Myocyte (in vitro differentiated cells): ENCODE measurements around the gene MEIG1. TPM values are rescaled to one million over a fixed set of nuclear protein-coding genes. Genes with fewer than 3 reads are reported as not detected.
"Not testable (repeated sequence)": the region's sequence is repeated elsewhere in the genome, so short reads cannot be mapped to it uniquely, and the experiment has no call there.

Experiments used
- DNase-seq: peaks from one replicate; pipeline ENCODE4 v3.0.0-alpha.2; 2012; ENCODE audit warnings: low read depth
- total RNA-seq: library from RNA; depleted of rRNA; stranded (reverse); fragments of >200 nt; gene quantifications from 2 replicates; pipeline ENCODE4 v1.2.3, GENCODE V29; 2014

Gene MEIG1
- total RNA-seq, 1 donor from 2014 or later, result not detected

DNA sequence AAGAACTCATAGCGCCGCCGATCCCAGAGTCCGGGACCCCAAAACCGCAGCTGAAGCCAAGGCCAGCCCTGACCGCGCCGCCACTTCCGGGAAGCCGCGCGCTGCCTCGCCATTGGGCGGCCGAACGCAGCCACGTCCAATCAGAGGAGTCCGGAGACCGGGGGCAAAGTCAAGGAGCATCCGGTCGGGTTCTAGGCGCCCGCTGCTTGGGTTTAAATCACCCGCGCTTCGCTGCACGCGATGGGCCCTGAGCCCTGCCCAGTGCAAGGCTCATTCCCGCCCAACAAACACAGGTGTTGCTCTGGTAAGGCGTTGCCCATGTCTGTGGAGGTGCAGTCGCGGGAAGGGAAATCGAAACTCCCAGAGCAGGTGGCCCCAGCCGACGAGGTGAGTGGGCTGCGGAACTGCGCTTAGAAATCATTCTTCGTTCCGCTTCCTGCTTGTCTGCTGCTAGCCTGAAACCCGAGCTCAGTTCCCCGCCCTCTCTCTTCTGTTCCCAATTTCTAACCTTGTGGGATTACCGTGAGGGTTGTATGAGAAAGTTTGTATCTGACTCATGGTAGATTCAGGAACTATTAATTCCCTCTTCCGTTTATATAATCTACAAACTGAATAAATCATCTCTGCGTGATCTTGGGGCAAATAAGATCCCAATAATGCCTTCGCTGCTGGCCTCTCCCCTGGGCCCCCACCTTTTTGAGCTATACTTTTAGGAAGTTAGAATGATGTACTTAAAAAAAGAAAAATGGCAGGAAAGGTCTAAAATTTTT is 5.0 kb upstream of the MEIG1 start, which contains the start of gene DCLRE1C:
Gene DCLRE1C (minus strand): TSS at position 96 of the 770 bp plus-strand sequence. CDS start 86 bp downstream, at position 10.
- DNase-seq, result peak; percentile 95

GRCh38 chr10:14954934-14955333 is 4.3 kb upstream of the MEIG1 start:
- DNase-seq, result no peak

- DNase-seq, result no peak
These were observed 342 bp upstream of the MEIG1 start for GRCh38 chr10:14958872-14959220.

- no peak for DNase-seq
These were observed 8.7 kb downstream of the MEIG1 start for GRCh38 chr10:14967897-14968296.

DNA sequence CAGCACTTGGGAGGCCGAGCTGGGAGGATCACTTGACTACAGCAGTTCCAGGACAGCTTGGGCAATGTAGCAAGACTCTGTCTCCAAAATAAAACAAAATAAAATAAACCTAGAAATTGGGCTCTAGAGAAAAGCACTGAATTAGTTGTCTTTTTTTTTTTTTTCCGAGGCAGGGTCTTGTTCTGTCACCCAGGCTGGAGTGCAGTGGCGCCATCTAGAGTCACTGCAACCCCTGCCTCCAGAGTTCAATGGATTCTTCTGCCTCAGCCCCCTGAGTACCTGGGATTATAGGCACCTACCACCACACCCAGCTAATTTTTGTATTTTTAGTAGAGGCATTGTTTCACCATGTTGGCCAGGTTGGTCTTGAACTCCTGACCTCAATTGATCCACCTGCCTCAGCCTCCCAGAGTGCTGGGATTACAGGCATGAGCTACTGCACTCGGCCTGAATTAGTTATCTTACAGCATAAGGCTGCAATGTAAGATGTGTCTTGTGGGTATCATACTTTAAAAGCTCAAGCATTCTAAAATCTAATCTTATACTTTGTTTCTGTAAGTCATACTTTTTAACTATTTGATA is 12.8 kb downstream of the MEIG1 start:
- peak; percentile 5 for DNase-seq

GRCh38 chr10:14974153-14974998 is 15.2 kb downstream of the MEIG1 start:
- DNase-seq, result not testable (repeated sequence)

DNA sequence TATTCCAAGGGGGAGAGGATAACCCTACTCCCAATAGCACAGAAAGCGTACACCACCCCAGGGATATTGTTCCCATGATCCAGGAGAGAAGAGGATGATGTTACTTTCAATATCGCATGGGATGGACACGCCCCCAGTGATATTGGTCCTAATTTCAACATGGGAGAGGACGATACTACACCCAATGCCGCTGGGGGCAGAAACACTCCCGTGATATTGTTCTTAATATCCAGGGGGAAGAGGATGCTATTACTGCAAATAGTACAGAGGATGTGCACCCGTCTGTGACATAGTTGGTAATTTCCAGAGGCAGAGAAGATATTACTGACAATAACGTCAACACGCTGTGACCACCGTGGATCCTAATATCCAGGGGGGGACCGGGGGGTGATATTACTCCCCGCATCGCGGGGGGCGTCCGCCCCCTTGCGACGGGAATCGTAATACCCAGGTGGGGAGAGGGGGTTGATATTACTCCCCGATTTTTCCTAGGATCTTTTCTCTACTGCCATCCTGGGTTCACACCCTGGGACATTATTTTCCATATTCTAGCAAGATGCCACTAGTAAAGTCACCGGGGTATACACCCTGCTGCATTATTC is 16.6 kb downstream of the MEIG1 start:
- DNase-seq, result no peak

- DNase-seq, result no peak
These were observed 23.6 kb downstream of the MEIG1 start for GRCh38 chr10:14982744-14983143.

DNA sequence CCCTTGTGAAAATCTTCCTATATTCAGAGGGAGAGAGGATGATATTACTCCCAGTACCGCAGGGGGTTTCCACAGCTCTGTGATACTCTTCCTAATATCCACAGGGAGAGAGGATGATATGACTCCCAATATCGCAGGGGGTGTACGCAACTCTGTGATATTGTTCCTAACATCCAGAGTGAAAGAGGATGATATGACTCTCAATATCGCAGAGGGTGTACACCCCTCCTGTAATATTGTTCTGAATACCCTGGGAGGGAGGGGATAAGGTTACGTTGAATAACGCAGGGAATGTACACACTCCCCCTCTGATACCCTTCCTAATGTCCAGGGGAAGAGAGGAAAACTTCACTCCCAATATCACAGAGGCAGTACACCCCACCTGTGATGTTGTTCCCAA is 30.4 kb downstream of the MEIG1 start:
- not testable (repeated sequence) for DNase-seq

DNA sequence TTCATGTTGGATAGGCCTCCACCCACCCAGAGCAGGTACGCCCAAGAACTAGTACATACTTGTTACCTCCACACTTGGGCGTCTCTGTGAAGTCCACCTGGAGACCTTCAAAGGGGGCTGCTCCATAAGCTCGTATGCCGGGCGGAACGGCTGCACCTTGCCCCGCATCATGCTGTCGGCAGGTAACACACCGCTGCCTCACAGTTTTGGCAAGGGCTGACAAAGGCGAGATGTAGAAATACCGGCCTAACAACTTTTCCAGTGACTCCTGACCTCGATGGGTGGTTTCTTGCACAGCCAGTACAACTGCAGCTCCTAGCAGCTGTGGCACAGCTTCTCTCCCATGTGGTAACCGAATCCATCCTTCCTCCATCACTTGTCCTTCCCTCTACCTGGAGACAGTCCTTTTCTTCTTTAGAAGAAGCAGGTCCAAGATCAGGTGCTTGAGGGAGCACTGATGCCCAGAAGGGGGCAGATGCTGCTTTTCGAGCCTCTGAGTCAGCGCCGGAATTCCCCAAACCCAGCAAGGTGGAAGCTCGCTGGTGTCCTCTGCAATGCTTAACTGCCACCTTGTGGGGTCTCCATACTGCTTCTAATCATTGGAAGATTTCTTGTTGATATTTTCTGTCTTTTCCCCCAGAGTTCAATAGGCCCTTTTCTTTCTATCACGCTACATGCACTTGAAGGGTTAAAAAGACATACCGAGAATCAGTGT is 32.0 kb downstream of the MEIG1 start:
- DNase-seq, result not testable (repeated sequence)

GRCh38 chr10:14992336-14992735 is 33.1 kb downstream of the MEIG1 start:
- DNase-seq, result not testable (repeated sequence)

DNA sequence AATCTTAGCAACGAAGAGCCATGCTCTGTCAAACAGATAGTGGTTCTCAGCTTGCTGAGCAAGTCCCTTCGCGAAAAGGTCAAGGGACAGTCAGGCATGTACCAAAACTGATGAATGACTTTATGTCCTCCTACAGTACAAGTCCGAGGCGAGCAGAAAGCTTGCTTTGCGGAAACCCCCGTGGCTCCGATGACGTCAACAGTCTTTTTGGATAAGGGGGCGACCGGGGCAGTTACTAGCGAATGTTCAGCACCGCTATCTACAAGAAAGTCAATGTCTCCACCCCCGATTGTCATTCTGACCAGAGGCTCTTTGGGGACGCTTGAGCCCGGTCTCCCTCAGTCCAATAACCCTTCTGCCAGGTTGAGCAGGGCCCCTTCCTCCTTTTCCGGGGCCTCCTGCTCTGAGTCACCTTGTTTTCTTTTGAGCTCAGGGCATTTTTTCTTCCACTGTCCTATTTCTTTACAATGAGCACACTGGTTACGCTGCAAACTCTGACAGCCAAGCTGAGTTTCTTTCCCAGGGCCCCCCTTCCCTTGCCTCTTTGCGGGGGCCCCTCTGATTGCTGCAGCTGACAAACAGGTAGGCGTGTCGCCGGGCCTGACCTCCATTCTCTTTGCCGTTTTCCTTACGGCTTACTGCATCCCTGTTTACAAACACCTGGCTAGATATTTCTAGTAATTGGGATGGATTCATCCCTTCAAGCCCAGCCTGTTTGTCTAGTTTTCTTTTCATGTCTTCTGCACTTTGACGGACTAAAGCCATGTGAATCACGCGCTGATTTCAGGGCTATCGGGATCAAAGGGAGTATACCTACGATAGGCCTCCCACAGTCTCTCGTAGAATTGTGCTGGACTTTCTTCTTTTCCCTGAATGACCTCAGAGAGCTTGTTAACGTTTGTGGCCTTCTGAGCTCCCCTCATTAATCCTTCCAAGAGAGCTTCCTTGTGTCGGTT is 34.6 kb downstream of the MEIG1 start:
- DNase-seq, result not testable (repeated sequence)

DNA sequence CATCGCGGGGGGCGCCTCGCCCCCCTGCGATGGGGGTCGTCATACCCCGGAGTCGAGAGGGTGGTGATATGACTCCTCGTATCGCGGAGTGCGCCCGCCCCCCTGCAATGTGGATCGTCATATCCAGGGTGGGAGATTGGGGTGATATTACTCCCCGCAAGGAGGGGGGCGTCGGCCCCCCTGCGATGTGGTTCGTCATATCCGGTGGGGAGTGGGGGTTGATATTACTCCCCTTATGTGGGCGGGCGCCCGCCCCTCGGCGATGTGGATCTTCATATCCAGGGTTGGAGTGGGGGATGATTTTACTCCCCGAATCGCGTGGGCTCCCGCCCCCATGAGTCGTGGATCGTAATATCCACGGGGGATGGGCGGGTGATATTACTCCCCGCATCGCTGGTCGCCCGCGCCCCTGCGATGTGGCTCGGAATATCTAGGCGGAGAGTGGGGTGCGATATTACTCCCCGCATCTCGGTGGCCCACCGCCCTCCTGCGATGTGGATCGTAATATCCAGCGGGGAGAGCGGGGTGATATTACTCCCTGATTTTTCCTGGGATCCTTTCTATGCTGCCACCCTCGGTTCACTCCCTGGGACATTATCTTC is 36.9 kb downstream of the MEIG1 start:
- DNase-seq, result peak; percentile 31

DNA sequence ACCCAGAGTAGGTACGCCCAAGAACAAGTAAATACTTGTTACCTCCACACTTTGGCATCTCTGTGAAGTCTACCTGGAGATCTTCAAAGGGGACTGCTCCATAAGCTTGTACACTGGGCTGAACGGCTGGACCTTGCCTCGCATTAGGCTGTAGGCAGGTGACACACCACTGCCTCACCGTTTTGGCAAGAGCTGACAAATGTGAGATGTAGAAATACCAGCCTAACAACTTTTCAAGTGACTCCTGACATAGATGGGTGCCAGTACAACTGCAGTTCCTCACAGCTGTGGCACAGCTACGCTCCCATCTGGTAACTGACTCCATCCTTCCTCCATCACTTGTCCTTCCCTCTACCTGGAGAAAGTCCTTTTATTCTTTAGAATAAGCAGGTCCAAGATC is 54.3 kb downstream of the MEIG1 start:
- DNase-seq, result not testable (repeated sequence)

DNA sequence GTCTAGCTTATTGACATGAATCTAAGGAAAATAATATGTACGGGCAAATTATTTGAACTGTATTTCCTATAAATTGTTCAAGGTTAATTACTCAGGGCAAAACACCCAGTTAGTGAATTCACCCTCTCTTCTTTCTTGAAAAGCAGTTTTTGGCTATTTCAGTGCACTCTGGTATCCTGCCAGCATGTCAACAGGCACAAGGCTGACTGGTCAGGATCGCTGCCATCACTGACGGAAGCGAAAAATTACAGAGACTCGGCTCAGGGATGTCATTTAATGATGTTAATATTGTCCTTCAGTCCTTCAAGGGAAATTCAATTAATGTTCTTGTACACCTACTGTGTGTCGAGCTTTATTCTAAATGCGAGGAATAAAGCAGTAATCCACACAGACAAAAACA is 56.3 kb downstream of the MEIG1 start:
- no peak for DNase-seq

GRCh38 chr10:15020966-15021365 is 61.8 kb downstream of the MEIG1 start:
- peak; percentile 37 for DNase-seq
